Endothelial cell of umbilical vein (primary cell): ENCODE data around the gene TUBD1.

Experiments used
- CTCF ChIP-seq, 2 donors: IDR thresholded peaks; 1 replicate in 1 of 2; 2 replicates in 1 of 2; pipeline ENCODE4 v1.5.1; 2011; ENCODE audit warnings: low read length in 2 of 2, mild to moderate bottlenecking in 2 of 2, moderate library complexity in 2 of 2, control low read depth in 1 of 2, inconsistent platforms in 1 of 2, low read depth in 1 of 2; ENCODE audit not compliant: insufficient read depth in 1 of 2; ENCODE audit errors: extremely low read depth in 1 of 2
- EZH2 ChIP-seq: IDR thresholded peaks from 2 replicates; pipeline ENCODE4 v1.6.1; 2012; ENCODE audit warnings: borderline replicate concordance, low read depth, mild to moderate bottlenecking, moderate library complexity, low read length, inconsistent platforms; ENCODE audit not compliant: severe bottlenecking
- GATA2 ChIP-seq: IDR thresholded peaks from 2 replicates; pipeline ENCODE4 v1.7.0; 2011; ENCODE audit warnings: low read depth, mild to moderate bottlenecking, moderate library complexity, mixed read lengths, low read length; ENCODE audit not compliant: insufficient read length, insufficient read depth
- POLR2A ChIP-seq: IDR thresholded peaks from 2 replicates; pipeline ENCODE4 v1.6.1; 2012; ENCODE audit warnings: low read depth, mild to moderate bottlenecking, control low read depth, low read length
- POLR2AphosphoS5 ChIP-seq: IDR thresholded peaks from 2 replicates; pipeline ENCODE4 v1.6.1; 2012; ENCODE audit warnings: low read depth, mild to moderate bottlenecking, control low read depth, low read length, moderate library complexity; ENCODE audit not compliant: insufficient read depth
- TF ChIP-seq, protein P1 (sequence below): IDR thresholded peaks from 2 replicates; pipeline ENCODE4 v1.6.1; 2011; ENCODE audit not compliant: insufficient read depth, insufficient read length

GRCh38 chr17:59828478-59828760, 64.3 kb downstream of the TUBD1 start:
- TF ChIP-seq CTCF (IDR thresholded peaks at IDR 0.05; ENCODE audit: extremely low read depth in 1 of 2, insufficient read depth in 1 of 2, low read depth in 1 of 2, low read length in 2 of 2) (no peak), GATA2 (no peak), EZH2 (no peak), POLR2A (no peak), POLR2AphosphoS5 (no peak)
- TF ChIP-seq, protein P1, sequence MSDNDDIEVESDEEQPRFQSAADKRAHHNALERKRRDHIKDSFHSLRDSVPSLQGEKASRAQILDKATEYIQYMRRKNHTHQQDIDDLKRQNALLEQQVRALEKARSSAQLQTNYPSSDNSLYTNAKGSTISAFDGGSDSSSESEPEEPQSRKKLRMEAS: no peak
